Mesothelial cell of epicardium (in vitro differentiated cells): ENCODE measurements around the gene NOM1. TPM values are rescaled to one million over a fixed set of nuclear protein-coding genes. Genes with fewer than 3 reads are reported as not detected.
A peak's percentile ranks its signal among the peaks of the same experiment; 100 is the strongest.

ENCODE experiments used
- DNase-seq, 2 experiments: peaks; one replicate each; pipeline ENCODE4 v3.0.0; 2021; ENCODE audit warnings: low spot score in 2 of 2; ENCODE audit not compliant: unreplicated experiment in 2 of 2
- H3K27ac Mint-ChIP-seq: 2 replicates; pipeline ENCODE4 v1.8.0; 2021; ENCODE audit warnings: mixed read lengths
- H3K27me3 Mint-ChIP-seq: 2 replicates; pipeline ENCODE4 v1.8.0; 2021; ENCODE audit warnings: low read depth, mixed read lengths
- H3K36me3 Mint-ChIP-seq: 2 replicates; pipeline ENCODE4 v1.8.0; 2021; ENCODE audit warnings: mixed read lengths
- H3K4me1 Mint-ChIP-seq: 2 replicates; pipeline ENCODE4 v1.8.0; 2021; ENCODE audit warnings: mixed read lengths
- H3K4me3 Mint-ChIP-seq: 2 replicates; pipeline ENCODE4 v1.8.0; 2021; ENCODE audit warnings: mild to moderate bottlenecking, moderate library complexity, mixed read lengths
- H3K9me3 Mint-ChIP-seq: 2 replicates; pipeline ENCODE4 v1.8.0; 2021; ENCODE audit warnings: mixed read lengths
- total RNA-seq: library from RNA; stranded (reverse); gene quantifications from 3 replicates; pipeline ENCODE4 v1.2.1, GENCODE V29; 2021
- TF ChIP-seq, protein P1 (sequence below): fragments of 200-600 bp; sonication (generic); IDR thresholded peaks from one replicate; pipeline ENCODE4 v1.5.0; 2021; ENCODE audit warnings: antibody characterized with exemption; ENCODE audit not compliant: unreplicated experiment

Gene NOM1
- total RNA-seq, 1 donor from 2014 or later: 29.1 TPM

DNA sequence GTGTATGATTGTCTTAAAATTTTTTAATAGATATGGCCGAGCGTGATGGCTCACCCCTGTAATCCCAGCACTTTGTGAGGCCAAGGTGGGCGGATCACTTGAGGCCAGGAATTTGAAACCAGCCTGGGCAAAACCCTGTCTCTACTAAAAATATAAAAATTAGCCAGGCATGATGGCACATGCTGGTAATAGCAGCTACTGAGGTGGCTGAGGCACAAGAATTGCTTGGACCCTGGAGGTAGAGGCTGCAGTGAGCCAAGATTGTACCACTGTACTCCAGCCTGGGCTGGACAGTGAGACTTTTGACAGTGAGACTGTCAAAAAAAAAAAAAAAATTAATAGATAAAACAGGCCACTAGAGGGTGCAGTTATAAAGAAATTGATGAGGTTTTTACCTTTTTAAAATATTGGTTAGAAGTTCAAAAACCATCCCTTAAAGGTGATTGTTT lies 20.5 kb downstream of the NOM1 start:
- no peaks in the 10 kb centered on the region for H3K27me3 Mint-ChIP-seq

DNA sequence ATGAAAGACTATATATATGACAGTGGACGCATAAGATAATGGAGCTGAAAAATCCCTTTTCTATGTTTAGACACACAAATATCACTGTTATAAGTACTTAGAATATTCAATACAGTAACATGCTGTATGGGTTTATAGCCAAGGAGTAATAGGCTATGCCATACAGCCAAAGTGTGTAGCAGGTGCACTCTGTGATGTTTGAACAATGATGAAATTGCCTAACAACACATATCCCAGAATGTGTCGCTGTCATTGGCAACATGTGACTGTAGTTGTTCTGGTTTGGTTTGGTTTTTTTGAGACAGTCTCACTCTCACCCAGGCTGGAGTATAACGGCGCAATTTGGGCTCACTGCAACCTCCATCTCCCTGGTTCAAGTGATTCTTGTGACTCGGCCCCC lies 26.1 kb downstream of the NOM1 start:
- Mint-ChIP-seq H3K36me3 (peaks cover 30% of the 10 kb centered on the region), H3K9me3 (peaks cover 11% of the 10 kb centered on the region), H3K4me3 (no peak overlapping the region), H3K27me3 (no peaks in the 10 kb centered on the region), H3K4me1 (no peaks in the 10 kb centered on the region), H3K27ac (no peak overlapping the region)
- TF ChIP-seq, protein P1, sequence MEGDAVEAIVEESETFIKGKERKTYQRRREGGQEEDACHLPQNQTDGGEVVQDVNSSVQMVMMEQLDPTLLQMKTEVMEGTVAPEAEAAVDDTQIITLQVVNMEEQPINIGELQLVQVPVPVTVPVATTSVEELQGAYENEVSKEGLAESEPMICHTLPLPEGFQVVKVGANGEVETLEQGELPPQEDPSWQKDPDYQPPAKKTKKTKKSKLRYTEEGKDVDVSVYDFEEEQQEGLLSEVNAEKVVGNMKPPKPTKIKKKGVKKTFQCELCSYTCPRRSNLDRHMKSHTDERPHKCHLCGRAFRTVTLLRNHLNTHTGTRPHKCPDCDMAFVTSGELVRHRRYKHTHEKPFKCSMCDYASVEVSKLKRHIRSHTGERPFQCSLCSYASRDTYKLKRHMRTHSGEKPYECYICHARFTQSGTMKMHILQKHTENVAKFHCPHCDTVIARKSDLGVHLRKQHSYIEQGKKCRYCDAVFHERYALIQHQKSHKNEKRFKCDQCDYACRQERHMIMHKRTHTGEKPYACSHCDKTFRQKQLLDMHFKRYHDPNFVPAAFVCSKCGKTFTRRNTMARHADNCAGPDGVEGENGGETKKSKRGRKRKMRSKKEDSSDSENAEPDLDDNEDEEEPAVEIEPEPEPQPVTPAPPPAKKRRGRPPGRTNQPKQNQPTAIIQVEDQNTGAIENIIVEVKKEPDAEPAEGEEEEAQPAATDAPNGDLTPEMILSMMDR: no peak
- no peak for DNase-seq

More for the DNA sequence above, 20.5 kb downstream of the NOM1 start:
- DNase-seq: peak in 1 of 2 experiments; percentile 20
- H3K36me3 Mint-ChIP-seq: peaks cover 24% of the 10 kb centered on the region
- no peak overlapping the region for H3K27ac Mint-ChIP-seq
- no peak overlapping the region for H3K4me3 Mint-ChIP-seq
- no peaks in the 10 kb centered on the region for H3K9me3 Mint-ChIP-seq
- H3K4me1 Mint-ChIP-seq: no peaks in the 10 kb centered on the region
- TF ChIP-seq, protein P1: peak; percentile 78

DNA sequence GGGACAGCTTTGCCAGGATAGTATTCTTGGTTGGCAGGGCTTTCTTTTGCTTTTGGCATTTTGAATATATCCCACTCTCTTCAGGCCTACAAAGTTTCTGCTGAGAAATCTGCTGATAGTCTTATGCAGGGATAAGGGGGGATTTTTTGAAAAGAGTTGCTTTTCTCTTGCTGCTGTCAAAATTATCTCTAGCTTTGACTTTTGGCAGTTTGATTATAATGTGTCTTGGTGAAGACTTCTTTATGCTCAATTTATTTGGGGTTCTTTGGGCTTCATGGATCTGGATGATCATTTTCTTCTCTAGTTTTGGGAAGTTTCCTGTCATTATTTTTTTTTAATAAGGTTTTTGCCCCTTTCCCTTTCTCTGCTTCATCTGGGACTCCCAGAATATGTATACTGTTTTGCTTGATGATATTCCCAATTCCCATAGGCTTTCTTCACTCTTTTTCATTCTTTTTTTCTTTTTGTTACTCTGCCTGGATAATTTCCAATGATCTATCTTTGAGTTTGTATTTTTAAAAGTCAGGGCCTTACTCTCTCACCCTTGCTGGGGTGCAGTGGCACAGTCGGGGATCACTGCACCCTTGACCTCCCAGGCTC lies 29.6 kb downstream of the NOM1 start:
- no peak for DNase-seq
- peaks cover 19% of the 10 kb centered on the region for H3K36me3 Mint-ChIP-seq

DNA sequence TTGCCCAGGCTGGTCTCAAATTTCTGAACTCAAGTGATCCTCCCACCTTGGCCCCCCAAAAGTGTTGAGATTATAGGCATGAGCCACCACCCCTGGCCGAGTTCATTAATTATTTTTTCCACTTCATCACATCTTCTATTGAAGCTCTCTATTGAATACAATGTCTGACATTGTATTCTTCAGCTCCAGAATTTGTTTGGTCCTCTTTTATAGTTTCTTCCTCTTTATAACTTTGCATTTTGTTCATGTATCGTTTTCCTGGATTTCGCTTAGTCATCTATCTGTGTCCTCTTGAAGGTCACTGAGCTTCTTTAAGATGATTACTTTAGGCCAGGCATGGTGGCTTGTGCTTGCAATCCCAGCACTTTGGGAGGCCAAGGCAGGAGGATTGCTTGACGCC lies 30.2 kb downstream of the NOM1 start:
- DNase-seq: no peak
- H3K9me3 Mint-ChIP-seq: peaks cover 15% of the 10 kb centered on the region

More for the DNA sequence above, 29.6 kb downstream of the NOM1 start:
- Mint-ChIP-seq H3K4me3 (no peak overlapping the region), H3K27ac (no peak overlapping the region), H3K9me3 (peaks cover 15% of the 10 kb centered on the region), H3K4me1 (no peaks in the 10 kb centered on the region), H3K27me3 (no peaks in the 10 kb centered on the region)
- TF ChIP-seq, protein P1: no peak

DNA sequence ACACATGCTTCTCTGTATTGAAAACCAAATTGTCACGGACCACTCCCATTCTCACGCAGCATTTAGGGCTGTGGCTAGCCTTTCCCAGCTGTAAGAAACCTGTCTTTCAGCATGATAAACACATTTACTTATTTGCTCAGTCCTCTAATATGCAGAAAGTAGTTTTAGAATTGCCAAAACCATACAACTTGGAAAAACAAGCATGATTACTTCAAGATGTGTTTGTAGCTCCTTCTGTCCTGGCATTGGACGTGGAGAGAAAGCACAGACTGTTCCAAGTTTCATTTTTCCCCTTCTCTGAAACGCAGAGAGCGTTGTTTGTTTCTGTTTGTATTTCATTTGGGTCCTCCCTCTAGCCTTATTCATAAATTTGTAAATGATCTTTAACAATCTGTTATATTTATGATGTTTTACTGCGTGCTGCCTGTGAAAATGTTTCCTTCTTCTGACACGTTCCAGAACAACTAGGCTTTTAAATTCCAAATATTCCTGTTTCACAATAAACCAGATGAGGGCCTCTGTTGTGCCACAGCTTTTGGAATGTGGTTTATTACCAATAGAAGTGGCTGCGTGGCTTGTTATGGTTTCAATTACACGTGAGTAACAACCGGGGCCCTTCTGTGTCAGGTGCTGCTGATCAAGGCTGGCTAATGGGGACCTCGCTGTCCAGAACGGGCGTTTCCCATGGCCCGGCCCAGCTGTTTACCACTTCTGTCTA lies 34.8 kb downstream of the NOM1 start:
- H3K27me3 Mint-ChIP-seq: peaks cover 8% of the 10 kb centered on the region
- TF ChIP-seq, protein P1: no peak
- peaks cover 10% of the 10 kb centered on the region for H3K9me3 Mint-ChIP-seq
- H3K4me1 Mint-ChIP-seq: peaks cover 7% of the 10 kb centered on the region
- peak in 1 of 2 experiments; percentile 26 for DNase-seq
- no peak overlapping the region for H3K4me3 Mint-ChIP-seq
- no peak overlapping the region for H3K27ac Mint-ChIP-seq
- peaks cover 6% of the 10 kb centered on the region for H3K36me3 Mint-ChIP-seq

More for the DNA sequence above, 30.2 kb downstream of the NOM1 start:
- Mint-ChIP-seq H3K4me3 (no peak overlapping the region), H3K27ac (no peak overlapping the region), H3K27me3 (no peaks in the 10 kb centered on the region), H3K4me1 (no peaks in the 10 kb centered on the region), H3K36me3 (peaks cover 17% of the 10 kb centered on the region)
- TF ChIP-seq, protein P1: no peak
